Activated CD4-positive, alpha-beta T cell treated with anti-CD3 and anti-CD28 coated beads, Interleukin-2, amount 10 ng/mL, durations not matched to agents 7 days and 5 days (primary cell): ENCODE data around the gene CFI. TPM values are rescaled to one million over a fixed set of nuclear protein-coding genes. Genes with fewer than 3 reads are reported as not detected.

Experiments used
- CTCF ChIA-PET: fragments of 350-600 bp; sonication (Branson Sonifier 250); formaldehyde crosslinking; loops from one replicate; lab custom pipeline; 2021; ENCODE audit warnings: antibody characterized with exemption; lab: Charles Lee
- POLR2A ChIA-PET: fragments of 350-600 bp; sonication (Branson Sonifier 250); formaldehyde crosslinking; loops from one replicate; lab custom pipeline; 2021; ENCODE audit warnings: antibody characterized with exemption; lab: Charles Lee
- DNase-seq: peaks from one replicate; pipeline ENCODE4 v3.0.0-alpha.2; 2020
- H3K27ac Mint-ChIP-seq: one replicate; pipeline ENCODE4 v1.8.0; 2021; ENCODE audit warnings: mild to moderate bottlenecking, moderate library complexity, mixed read lengths
- H3K27me3 Mint-ChIP-seq: one replicate; pipeline ENCODE4 v1.8.0; 2021; ENCODE audit warnings: mixed read lengths
- H3K36me3 Mint-ChIP-seq: one replicate; pipeline ENCODE4 v1.8.0; 2021; ENCODE audit warnings: low read depth, mixed read lengths
- H3K4me1 Mint-ChIP-seq: one replicate; pipeline ENCODE4 v1.8.0; 2021; ENCODE audit warnings: mixed read lengths
- H3K4me3 Mint-ChIP-seq: one replicate; pipeline ENCODE4 v1.8.0; 2021; ENCODE audit warnings: mild to moderate bottlenecking, moderate library complexity, mixed read lengths
- H3K9me3 Mint-ChIP-seq: one replicate; pipeline ENCODE4 v1.8.0; 2021; ENCODE audit warnings: mixed read lengths
- total RNA-seq, 2 experiments: library from RNA; stranded (reverse); gene quantifications; one replicate each; pipeline ENCODE4 v1.2.3, GENCODE V29; 2021

CFI gene
- total RNA-seq, 2 experiments from 2014 or later = not detected

GRCh38 chr4:109691411-109691920 is 110.3 kb downstream of the CFI start:
- Mint-ChIP-seq H3K27ac (peak overlapping the region; percentile 83), H3K9me3 (no peaks in the 10 kb centered on the region), H3K27me3 (no peaks in the 10 kb centered on the region), H3K36me3 (peaks cover 75% of the 10 kb centered on the region), H3K4me3 (peak overlapping the region; percentile 9), H3K4me1 (peaks cover 37% of the 10 kb centered on the region)
- DNase-seq = no peak
- CTCF ChIA-PET = interaction anchor here (1.0 to 1.2 kb wide), 2 partner anchors 12 to 32 kb away, joined by 3 to 4 read pairs; partner anchors contain the start of gene CASP6
- POLR2A ChIA-PET = no interaction called here

Other genes starting within 250 kb of the CFI start
- 100 to 1,000 TPM; 132 to 141 TPM for gene MCUB, start 241.8 kb downstream of the CFI start, total RNA-seq
- 10 to 100 TPM; 25.7 to 31.5 TPM for gene CASP6, start 98.6 kb downstream of the CFI start, total RNA-seq
- 10 to 100 TPM; 18.7 TPM for gene PLA2G12A, start 71.9 kb downstream of the CFI start, total RNA-seq
- gene GAR1, start 13.8 kb upstream of the CFI start, total RNA-seq = 10 to 100 TPM; 23.6 to 24.3 TPM
- under 1 TPM in 1 of 2 experiments, not detected in 1; 0.22 TPM for gene RRH, start 26.0 kb upstream of the CFI start, total RNA-seq
- under 1 TPM; 0.15 to 0.20 TPM for gene LRIT3, start 46.1 kb upstream of the CFI start, total RNA-seq
- not detected for gene EGF, start 110.9 kb upstream of the CFI start, total RNA-seq